PC-3 (cell line): Measurements from ENCODE around the gene RNF38. TPM values are rescaled to one million over a fixed set of nuclear protein-coding genes. Genes with fewer than 3 reads are reported as not detected.
"Not testable (repeated sequence)": the region's sequence is repeated elsewhere in the genome, so short reads cannot be mapped to it uniquely, and the experiment has no call there.

Experiments used
- ATAC-seq: fragments of 200-7000 bp; cut with Tn5 transposase; 2 replicates; pipeline ENCODE4 v1.9.1; 2020; ENCODE audit warnings: mild to moderate bottlenecking, moderate library complexity
- BruUV-seq: library from RNA; stranded (reverse); fragments of 400-500 nt; replicated peaks from 2 replicates; lab custom pipeline; 2021; lab: Mats Ljungman, UMichigan
- CTCF ChIA-PET: fragments of 300-600 bp; sonication (Branson Sonifier 250); formaldehyde crosslinking; loops from one replicate; lab custom pipeline; 2022; ENCODE audit warnings: antibody characterized with exemption; lab: Charles Lee
- POLR2A ChIA-PET: fragments of 300-600 bp; sonication (Branson Sonifier 250); formaldehyde crosslinking; loops from one replicate; lab custom pipeline; 2022; ENCODE audit warnings: antibody characterized with exemption; ENCODE audit not compliant: unreplicated experiment; lab: Charles Lee
- DNase-seq: peaks from one replicate; pipeline ENCODE4 v3.0.0-alpha.2; 2015
- H2AFZ ChIP-seq: fragments of 300-600 bp; sonication (generic); 2 replicates; pipeline ENCODE4 v1.6.0; 2016; ENCODE audit warnings: antibody characterized with exemption, low read length
- H3F3A ChIP-seq: fragments of 300-600 bp; sonication (generic); one replicate; pipeline ENCODE4 v1.6.0; 2017; ENCODE audit warnings: antibody characterized with exemption, low read length, control low read depth, mild to moderate bottlenecking; ENCODE audit not compliant: unreplicated experiment
- H3K27ac ChIP-seq: fragments of 300-600 bp; sonication (generic); 2 replicates; pipeline ENCODE4 v1.5.1; 2016; ENCODE audit warnings: mild to moderate bottlenecking, low read length
- H3K27me3 ChIP-seq: fragments of 300-600 bp; sonication (generic); 2 replicates; pipeline ENCODE4 v1.6.1; 2016; ENCODE audit warnings: low read length, mixed read lengths
- H3K36me3 ChIP-seq: fragments of 300-600 bp; sonication (generic); 2 replicates; pipeline ENCODE4 v1.6.1; 2016; ENCODE audit warnings: low read depth, mixed run types, low read length, mixed read lengths
- H3K4me1 ChIP-seq: fragments of 300-600 bp; sonication (generic); 2 replicates; pipeline ENCODE4 v1.5.1; 2016; ENCODE audit warnings: low read length; ENCODE audit not compliant: insufficient read depth
- H3K4me2 ChIP-seq: fragments of 300-600 bp; sonication (generic); 2 replicates; pipeline ENCODE4 v1.6.0; 2016; ENCODE audit warnings: low read length
- H3K4me3 ChIP-seq: fragments of 300-600 bp; sonication (generic); 2 replicates; pipeline ENCODE4 v1.5.1; 2016; ENCODE audit warnings: mild to moderate bottlenecking, low read length, mixed read lengths
- H3K79me2 ChIP-seq: fragments of 300-600 bp; sonication (generic); 2 replicates; pipeline ENCODE4 v1.6.1; 2017; ENCODE audit warnings: low read length, mixed read lengths
- H3K9ac ChIP-seq: fragments of 300-600 bp; sonication (generic); 2 replicates; pipeline ENCODE4 v1.6.0; 2016; ENCODE audit warnings: mild to moderate bottlenecking, low read length
- H3K9me2 ChIP-seq: fragments of 300-600 bp; sonication (generic); replicated peaks from 2 replicates; pipeline ENCODE4 v1.6.1; 2016; ENCODE audit warnings: mixed run types, low read length, mixed read lengths
- H3K9me3 ChIP-seq: fragments of 300-600 bp; sonication (generic); 2 replicates; pipeline ENCODE4 v1.6.1; 2016; ENCODE audit warnings: low read length, mixed read lengths
- H4K20me1 ChIP-seq: fragments of 300-600 bp; sonication (generic); 2 replicates; pipeline ENCODE4 v1.6.1; 2016; ENCODE audit warnings: low read length, mixed read lengths
- CTCF ChIP-seq: fragments of 300-600 bp; sonication (generic); conservative IDR thresholded peaks from 2 replicates; pipeline ENCODE4 v1.5.1; 2017; ENCODE audit warnings: antibody characterized with exemption, low read depth, mild to moderate bottlenecking, low read length
- EZH2 ChIP-seq: fragments of 300-600 bp; sonication (generic); IDR thresholded peaks from one replicate; pipeline ENCODE4 v1.6.1; 2017; ENCODE audit warnings: antibody characterized with exemption, mild to moderate bottlenecking, low read length; ENCODE audit not compliant: unreplicated experiment
- EZH2phosphoT487 ChIP-seq: fragments of 300-600 bp; sonication (generic); IDR thresholded peaks from 2 replicates; pipeline ENCODE4 v1.6.1; 2018; ENCODE audit warnings: mild to moderate bottlenecking, antibody characterized with exemption, low read length, borderline replicate concordance
- intact Hi-C: fragments of 100-400 bp; cut with micrococcal nuclease; formaldehyde crosslinking; loops from 2 replicates; pipeline ENCODE4 v1.9.0; 2023
- total RNA-seq: library from RNA; depleted of rRNA; stranded (reverse); fragments of >200 nt; gene quantifications from 2 replicates; pipeline ENCODE4 v1.2.3, GENCODE V29; 2014

RNF38 gene
- total RNA-seq, 1 experiment from 2014 or later = 4.3 TPM

- Histone ChIP-seq H3K9me2 (no peaks in the 10 kb centered on the region), H3K4me2 (no peak overlapping the region), H3K27me3 (no peaks in the 10 kb centered on the region), H3K9ac (no peak overlapping the region), H3K79me2 (no peaks in the 10 kb centered on the region), H3K4me3 (no peak overlapping the region), H4K20me1 (no peaks in the 10 kb centered on the region), H3F3A (no peaks in the 10 kb centered on the region), H3K4me1 (peaks cover 26% of the 10 kb centered on the region), H2AFZ (no peak overlapping the region), H3K27ac (no peak overlapping the region), H3K9me3 (no peaks in the 10 kb centered on the region), H3K36me3 (no peaks in the 10 kb centered on the region)
- CTCF ChIA-PET = no interaction called here
- no TSS peak for BruUV-seq
- TF ChIP-seq EZH2 = no peak
- TF ChIP-seq CTCF = no peak
- no peak for TF ChIP-seq EZH2phosphoT487
- ATAC-seq (no peak), DNase-seq (no peak)
- intact Hi-C loops = no loop called here
- POLR2A ChIA-PET = no interaction called here
Observed at GRCh38 chr9:36323926-36324325, 76.1 kb downstream of the RNF38 start.

GRCh38 chr9:36322462-36322861 lies 77.6 kb downstream of the RNF38 start:
- H3K9me3 ChIP-seq = no peaks in the 10 kb centered on the region
- no peaks in the 10 kb centered on the region for H3K9me2 ChIP-seq
- no peaks in the 10 kb centered on the region for H3F3A ChIP-seq
- no peaks in the 10 kb centered on the region for H3K79me2 ChIP-seq
- intact Hi-C loops = no loop called here
- no peaks in the 10 kb centered on the region for H4K20me1 ChIP-seq
- no peak overlapping the region for H3K4me3 ChIP-seq
- H3K36me3 ChIP-seq = no peaks in the 10 kb centered on the region
- DNase-seq = no peak
- no peak for ATAC-seq
- no TSS peak for BruUV-seq
- peaks cover 32% of the 10 kb centered on the region for H3K4me1 ChIP-seq
- H3K27me3 ChIP-seq = no peaks in the 10 kb centered on the region
- H3K9ac ChIP-seq = no peak overlapping the region
- H3K4me2 ChIP-seq = no peak overlapping the region
- no peak overlapping the region for H3K27ac ChIP-seq
- H2AFZ ChIP-seq = no peak overlapping the region
- ChIA-PET POLR2A (interaction anchor here (0.7 kb wide), 1 partner anchor 404 kb away, joined by 3 read pairs; no protein-coding TSS in a partner anchor), CTCF (interaction anchor here (0.6 kb wide), 1 partner anchor 69 kb away, joined by 11 read pairs; no protein-coding TSS in a partner anchor)
- no peak for TF ChIP-seq EZH2
- no peak for TF ChIP-seq CTCF

- H3K4me3 ChIP-seq, intact Hi-C loops, H3K4me2 ChIP-seq, H2AFZ ChIP-seq, H3K79me2 ChIP-seq, H3K9me3 ChIP-seq, DNase-seq, CTCF ChIA-PET, ATAC-seq, H3K36me3 ChIP-seq, BruUV-seq, POLR2A ChIA-PET, H3K27me3 ChIP-seq, H3K9ac ChIP-seq, H3K9me2 ChIP-seq, H4K20me1 ChIP-seq, H3K27ac ChIP-seq, H3F3A ChIP-seq: not testable (repeated sequence)
- peaks cover 34% of the 10 kb centered on the region for H3K4me1 ChIP-seq
Observed at GRCh38 chr9:36321903-36322302, 78.2 kb downstream of the RNF38 start.
